Stimulated activated CD8-positive, alpha-beta memory T cell treated with anti-CD3 and anti-CD28 coated beads, Interleukin-12 subunit alpha, Interleukin-12 subunit beta, amount 100 ng/mL, for 24 hours (primary cell): ENCODE measurements around the gene NLK.

Experiments used
- DNase-seq: peaks from one replicate; pipeline ENCODE4 v3.0.0-alpha.2; 2020; ENCODE audit errors: extremely low read depth

NLK gene

GRCh38 chr17:28113269-28113668, 70.8 kb downstream of the NLK start:
- DNase-seq, result no peak

DNA sequence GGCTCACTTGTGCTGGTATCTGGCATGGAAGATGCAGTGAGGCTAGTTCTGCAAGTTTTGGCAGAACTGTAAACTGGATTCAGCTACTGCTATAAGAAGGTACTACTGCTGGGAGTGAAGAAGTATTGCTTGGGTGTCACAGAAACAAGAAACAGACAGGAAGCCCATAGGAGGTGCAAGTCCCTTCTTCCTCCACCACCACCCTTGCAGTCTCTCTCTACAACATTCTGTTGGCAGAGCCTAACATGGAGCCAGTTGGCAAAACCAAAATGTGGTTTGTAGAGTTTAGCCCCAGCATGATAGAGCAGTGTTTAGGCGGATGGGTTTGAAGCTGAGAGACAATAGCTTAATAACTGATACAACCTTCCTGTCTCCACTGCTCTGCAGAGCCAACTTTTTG, 72.6 kb downstream of the NLK start:
- DNase-seq, result no peak

DNA sequence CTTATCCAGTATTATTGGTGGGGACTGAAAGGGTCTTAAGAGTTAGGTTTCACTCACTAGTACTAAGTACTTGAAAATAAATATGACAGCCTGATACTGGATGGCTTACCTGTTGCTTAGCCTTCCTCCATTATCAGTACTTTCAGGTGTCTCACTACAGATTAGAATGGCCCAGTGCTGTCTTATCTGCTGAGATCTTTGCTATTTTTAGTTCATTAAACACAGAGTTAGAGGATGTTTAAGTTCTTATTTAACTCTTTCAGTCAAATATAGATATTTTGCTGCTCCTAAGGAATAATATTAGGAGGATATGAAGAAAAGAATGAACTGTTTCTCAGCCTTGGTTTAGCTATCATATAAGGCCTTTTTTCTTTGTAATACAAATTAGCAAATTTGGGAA, 74.8 kb downstream of the NLK start:
- no peak for DNase-seq

GRCh38 chr17:28118362-28118761, 75.9 kb downstream of the NLK start:
- DNase-seq, result no peak

DNA sequence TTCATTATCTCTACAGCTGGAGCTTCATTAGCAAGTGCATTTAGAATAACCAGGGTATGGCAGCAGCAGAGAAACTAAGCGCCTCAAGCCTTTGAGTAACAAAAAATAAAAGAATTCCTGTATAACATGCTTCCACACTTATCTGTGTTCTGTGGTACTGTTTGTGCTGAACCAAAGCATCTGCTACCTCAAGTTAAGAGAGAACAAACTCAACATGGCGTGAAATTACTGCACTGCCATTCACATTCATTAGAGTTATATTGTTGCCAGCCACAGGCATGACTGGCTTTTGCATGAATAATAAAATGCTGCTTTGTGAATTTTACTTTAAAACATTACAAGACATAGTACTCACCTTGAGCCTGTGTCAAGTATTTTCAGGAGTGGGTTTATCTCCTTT, 76.6 kb downstream of the NLK start:
- no peak for DNase-seq

- DNase-seq, result no peak
Measured at GRCh38 chr17:28119560-28119959, 77.1 kb downstream of the NLK start.

DNA sequence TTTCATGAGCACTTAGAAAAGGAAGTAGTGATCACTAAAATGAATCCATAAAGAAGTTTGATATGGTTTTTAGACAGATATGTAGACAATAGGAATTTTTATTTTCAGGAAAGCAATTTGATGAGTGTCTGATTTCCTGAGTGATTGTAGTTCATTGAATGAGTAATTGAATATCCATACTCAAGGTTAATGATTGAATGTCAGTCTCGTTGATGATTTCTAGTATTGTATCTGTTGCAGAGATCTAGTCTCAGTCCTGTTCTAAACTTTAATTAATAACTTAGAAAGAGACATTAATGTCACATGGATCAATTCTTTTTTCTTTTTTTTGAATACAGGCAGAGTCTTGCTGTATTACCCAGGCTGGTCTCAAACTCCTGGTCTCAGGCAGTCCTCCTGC, 78.3 kb downstream of the NLK start:
- no peak for DNase-seq

GRCh38 chr17:28124962-28125361, 82.5 kb downstream of the NLK start:
- no peak for DNase-seq

GRCh38 chr17:28125526-28126378, 83.3 kb downstream of the NLK start:
- no peak for DNase-seq

- no peak for DNase-seq
Measured at GRCh38 chr17:28127196-28127595, 84.7 kb downstream of the NLK start.

GRCh38 chr17:28128779-28129178, 86.3 kb downstream of the NLK start:
- DNase-seq, result no peak

DNA sequence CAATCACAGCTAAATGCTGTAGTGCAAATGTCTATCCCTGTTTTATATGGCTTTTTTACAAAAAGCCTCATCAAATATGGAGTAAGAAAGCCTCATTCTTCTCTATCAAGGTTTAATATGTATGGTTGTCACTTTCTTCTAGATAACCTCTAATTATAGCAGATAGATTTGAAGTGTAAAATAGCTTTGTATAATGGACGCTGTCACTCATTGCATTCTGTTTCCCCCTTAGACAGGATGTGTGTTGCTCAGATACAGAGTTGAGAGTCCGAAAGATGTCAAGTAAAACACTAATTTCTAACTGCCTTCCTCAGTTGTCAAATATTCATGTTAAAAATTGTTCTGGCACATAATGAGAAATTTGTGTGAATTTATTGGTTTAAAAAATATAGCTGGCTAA, 88.0 kb downstream of the NLK start:
- DNase-seq, result no peak

DNA sequence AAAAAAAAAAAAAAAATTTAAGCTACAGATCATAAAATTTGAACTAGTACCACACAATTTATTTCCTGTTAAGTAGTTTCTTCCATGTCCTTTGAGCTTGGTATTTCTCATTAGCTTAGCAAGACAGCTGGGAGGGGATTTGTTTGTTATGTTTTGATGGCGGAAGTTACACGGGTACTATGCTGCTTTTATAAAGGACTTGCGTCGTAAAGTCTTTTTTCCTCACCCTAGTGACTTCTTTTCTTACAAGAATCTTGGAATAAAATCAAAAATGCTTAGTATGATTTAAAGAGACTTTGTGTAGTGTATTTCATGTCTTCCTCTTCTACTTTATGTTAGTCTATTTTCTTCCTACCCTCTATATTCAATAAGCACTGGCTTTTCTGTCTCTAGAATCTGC, 89.1 kb downstream of the NLK start:
- no peak for DNase-seq

- no peak for DNase-seq
Measured at GRCh38 chr17:28133562-28133970, 91.1 kb downstream of the NLK start.

GRCh38 chr17:28136923-28137322, 94.4 kb downstream of the NLK start:
- DNase-seq, result no peak

DNA sequence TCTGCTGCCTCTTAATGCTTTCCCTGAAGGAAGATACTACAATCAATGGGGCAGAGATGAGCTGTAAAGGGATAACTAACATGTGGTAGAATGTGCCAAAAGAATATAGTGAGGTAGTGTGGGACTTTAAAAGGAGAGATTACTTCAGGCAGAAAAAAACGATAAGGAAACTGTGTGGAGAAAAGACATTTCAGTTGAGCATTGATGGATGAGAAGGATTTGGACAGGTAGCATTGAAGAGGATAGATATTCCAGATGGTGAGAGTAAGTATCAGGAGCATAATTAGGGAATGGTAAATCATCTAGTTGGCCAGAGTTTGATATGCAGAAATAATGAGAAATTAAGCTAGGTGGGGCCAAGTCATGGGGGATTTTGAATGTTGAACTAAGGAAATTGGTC, 97.3 kb downstream of the NLK start:
- DNase-seq, result no peak

DNA sequence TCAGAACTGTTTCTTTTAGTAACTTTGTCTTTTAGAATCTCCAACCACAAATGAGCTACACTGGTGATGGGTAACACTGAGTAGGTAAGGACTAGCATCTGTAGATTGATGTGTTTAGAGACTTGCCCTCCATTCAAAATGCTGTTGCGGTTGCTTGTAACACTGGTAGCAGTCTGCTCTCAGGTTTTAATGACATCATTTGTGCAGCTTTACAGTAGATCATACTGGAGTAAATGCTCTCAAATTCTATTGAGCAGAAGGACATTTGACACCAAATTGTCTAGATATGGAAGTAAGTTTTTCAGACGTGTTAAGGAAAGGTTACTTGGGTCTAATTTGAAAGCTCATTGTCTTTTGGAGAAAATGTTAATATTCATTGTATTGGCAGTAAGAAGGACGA, 98.8 kb downstream of the NLK start:
- no peak for DNase-seq

GRCh38 chr17:28141773-28142172, 99.3 kb downstream of the NLK start:
- DNase-seq, result no peak

DNA sequence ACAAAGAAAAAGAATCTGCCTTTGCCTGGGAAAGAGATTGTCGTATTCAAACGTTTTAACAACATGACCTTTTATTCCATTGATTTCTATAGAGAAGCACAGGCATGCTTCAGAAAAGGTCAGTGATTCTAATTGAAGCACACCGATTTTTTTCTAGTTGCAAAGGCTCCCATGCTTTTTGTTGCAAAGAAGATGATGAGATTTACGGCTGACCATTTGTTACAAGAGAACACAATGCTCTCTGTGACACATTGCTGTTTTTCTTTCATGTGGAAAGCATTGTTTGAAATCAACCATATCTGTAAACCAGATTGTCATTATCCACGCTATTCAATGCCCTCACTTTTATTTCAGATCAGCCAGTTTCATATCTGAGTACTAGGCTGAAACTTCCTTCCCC, 99.8 kb downstream of the NLK start:
- DNase-seq, result no peak

- DNase-seq, result no peak
Measured at GRCh38 chr17:28144019-28144418, 101.5 kb downstream of the NLK start.

DNA sequence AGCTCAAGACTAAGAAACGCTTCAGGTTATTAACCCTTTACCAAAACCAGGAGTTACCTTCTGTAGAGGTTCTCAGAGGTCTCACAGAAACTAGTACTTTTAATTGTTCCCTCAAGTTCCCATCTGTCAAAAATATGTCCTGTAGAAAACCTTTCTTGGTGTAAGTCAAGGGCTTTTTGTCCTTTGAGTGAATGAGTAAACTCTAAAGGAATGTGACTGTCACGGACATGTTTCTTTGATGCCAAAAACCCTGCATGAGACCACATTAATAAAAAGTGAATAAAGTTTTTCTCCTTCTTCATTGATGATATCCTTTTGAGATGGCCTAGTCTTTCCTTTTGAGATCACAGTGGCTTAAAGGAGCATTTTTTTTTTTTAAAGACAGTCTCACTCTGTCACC, 102.9 kb downstream of the NLK start:
- DNase-seq, result no peak

GRCh38 chr17:28147017-28147416, 104.5 kb downstream of the NLK start:
- DNase-seq, result no peak

DNA sequence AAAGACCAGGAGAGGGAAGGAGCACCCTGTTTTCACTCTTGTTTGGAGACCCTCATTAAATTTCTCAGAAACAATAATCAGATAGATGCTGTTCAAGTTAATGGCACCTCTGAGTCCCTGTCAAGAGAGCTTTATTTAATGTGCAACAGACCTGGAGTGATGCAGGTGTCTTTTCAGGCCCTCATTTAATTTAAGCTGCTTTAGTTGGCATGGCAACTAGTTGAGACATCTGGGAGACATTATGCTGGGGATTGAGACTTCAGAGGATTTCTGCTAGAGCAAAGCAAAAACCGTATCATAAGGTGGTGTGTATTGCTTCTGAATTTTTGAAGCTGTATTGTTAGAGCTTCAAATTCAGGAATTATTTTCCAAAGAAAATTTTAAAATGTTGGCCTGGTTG, 108.5 kb downstream of the NLK start:
- DNase-seq, result no peak

GRCh38 chr17:28154214-28154613, 111.7 kb downstream of the NLK start:
- DNase-seq, result no peak
